Progenitor cell of endocrine pancreas (in vitro differentiated cells): ENCODE measurements around the gene NR1I3. TPM values are rescaled to one million over a fixed set of nuclear protein-coding genes. Genes with fewer than 3 reads are reported as not detected.
A peak's percentile ranks its signal among the peaks of the same experiment; 100 is the strongest.

ENCODE experiments used
- DNase-seq: peaks from one replicate; pipeline ENCODE4 v3.0.0; 2021; ENCODE audit warnings: low spot score; ENCODE audit not compliant: unreplicated experiment
- H3K27ac Mint-ChIP-seq: 2 replicates; pipeline ENCODE4 v1.8.0; 2021; ENCODE audit warnings: mild to moderate bottlenecking, moderate library complexity, mixed read lengths
- H3K27me3 Mint-ChIP-seq: 2 replicates; pipeline ENCODE4 v1.8.0; 2021; ENCODE audit warnings: mixed read lengths
- H3K36me3 Mint-ChIP-seq: 2 replicates; pipeline ENCODE4 v1.8.0; 2022; ENCODE audit warnings: mixed read lengths; ENCODE audit not compliant: insufficient read depth
- H3K4me1 Mint-ChIP-seq: 2 replicates; pipeline ENCODE4 v1.8.0; 2021; ENCODE audit warnings: low read depth, mixed read lengths
- H3K4me3 Mint-ChIP-seq: 2 replicates; pipeline ENCODE4 v1.8.0; 2021; ENCODE audit warnings: low read depth, mild to moderate bottlenecking, moderate library complexity, mixed read lengths
- H3K9me3 Mint-ChIP-seq: 2 replicates; pipeline ENCODE4 v1.8.0; 2021; ENCODE audit warnings: low read depth, mixed read lengths
- total RNA-seq: library from RNA; stranded (reverse); gene quantifications from 2 replicates; pipeline ENCODE4 v1.2.1, GENCODE V29; 2021
- TF ChIP-seq, protein P1 (sequence below): fragments of 200-600 bp; sonication (generic); IDR thresholded peaks from one replicate; pipeline ENCODE4 v1.5.0; 2021; ENCODE audit warnings: antibody characterized with exemption, mild to moderate bottlenecking; ENCODE audit not compliant: unreplicated experiment

The NR1I3 gene
- total RNA-seq, 1 donor from 2014 or later: not detected

DNA sequence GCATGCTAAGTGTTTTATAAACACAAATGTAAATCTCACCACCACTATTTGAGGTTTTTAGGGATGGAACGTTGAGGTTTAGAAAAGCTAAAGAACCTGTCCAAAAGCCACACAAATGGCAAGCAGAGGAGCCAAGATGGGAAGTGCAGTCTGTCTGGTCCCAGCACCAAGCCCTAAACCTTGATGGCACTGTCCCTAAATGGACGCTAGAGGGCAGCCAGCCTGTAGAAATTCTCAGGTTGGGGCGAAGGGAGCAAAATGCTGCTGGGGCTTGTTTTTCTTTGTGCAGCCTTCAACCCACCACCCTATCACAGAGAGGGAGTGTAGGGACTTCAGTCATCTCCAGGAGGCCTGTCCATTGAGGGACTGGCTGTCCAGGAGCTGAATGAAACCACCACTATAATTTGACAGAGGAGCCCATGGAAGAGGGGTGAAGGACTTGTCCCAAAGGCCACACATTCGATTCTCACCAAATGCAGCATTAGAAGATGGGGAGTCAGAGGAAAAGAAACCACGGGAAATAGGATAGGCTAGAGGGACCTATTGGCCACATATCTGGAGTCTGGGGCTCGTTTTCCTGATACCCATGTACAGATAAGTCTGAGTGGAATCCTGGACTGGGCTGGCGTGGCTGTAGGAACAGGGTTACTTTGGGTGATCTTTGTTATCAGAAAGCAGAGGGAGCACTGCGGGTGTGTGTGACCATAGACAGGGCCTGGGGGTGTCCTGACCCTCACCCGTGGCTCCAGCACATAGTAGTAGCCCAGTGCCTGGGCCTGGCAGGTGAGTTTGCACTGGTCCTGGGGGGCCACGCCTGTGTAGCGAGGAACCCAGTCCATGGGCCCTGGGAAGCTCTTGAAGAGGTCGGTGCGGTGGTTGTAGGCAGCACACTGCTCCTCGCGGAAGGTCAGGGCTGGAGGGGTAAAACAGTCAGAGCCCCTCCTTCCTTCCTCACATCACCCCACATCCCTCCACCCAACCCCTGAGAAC lies 45.2 kb downstream of the NR1I3 start:
- H3K27ac Mint-ChIP-seq: peak overlapping the region; percentile 60

DNA sequence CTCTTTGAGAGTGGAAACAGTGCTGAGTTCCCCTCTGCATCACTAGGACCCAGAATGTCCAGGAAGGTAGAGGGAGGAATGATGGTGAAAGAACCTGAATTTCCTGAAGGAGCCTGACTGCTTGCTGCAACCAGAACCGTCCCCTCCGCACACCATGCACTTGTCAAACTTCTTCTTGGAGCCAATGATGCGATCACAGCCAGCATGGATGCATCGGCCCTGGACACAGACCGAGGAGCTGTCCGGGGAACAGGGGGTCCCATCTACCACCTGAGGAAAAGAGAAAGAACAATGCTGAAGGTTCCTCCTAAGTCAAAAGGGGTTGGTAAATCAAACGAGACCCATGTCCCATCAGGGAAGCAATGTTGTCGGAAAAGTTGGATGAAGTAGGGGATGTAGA lies 46.0 kb downstream of the NR1I3 start:
- H3K9me3 Mint-ChIP-seq: no peaks in the 10 kb centered on the region
- no peak for DNase-seq
- H3K4me1 Mint-ChIP-seq: peaks cover 2% of the 10 kb centered on the region
- H3K4me3 Mint-ChIP-seq: no peak overlapping the region
- H3K27me3 Mint-ChIP-seq: no peaks in the 10 kb centered on the region
- TF ChIP-seq, protein P1, sequence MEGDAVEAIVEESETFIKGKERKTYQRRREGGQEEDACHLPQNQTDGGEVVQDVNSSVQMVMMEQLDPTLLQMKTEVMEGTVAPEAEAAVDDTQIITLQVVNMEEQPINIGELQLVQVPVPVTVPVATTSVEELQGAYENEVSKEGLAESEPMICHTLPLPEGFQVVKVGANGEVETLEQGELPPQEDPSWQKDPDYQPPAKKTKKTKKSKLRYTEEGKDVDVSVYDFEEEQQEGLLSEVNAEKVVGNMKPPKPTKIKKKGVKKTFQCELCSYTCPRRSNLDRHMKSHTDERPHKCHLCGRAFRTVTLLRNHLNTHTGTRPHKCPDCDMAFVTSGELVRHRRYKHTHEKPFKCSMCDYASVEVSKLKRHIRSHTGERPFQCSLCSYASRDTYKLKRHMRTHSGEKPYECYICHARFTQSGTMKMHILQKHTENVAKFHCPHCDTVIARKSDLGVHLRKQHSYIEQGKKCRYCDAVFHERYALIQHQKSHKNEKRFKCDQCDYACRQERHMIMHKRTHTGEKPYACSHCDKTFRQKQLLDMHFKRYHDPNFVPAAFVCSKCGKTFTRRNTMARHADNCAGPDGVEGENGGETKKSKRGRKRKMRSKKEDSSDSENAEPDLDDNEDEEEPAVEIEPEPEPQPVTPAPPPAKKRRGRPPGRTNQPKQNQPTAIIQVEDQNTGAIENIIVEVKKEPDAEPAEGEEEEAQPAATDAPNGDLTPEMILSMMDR: no peak
- H3K36me3 Mint-ChIP-seq: no peaks in the 10 kb centered on the region
- no peak overlapping the region for H3K27ac Mint-ChIP-seq

More for the DNA sequence above, 45.2 kb downstream of the NR1I3 start:
- H3K4me1 Mint-ChIP-seq: peaks cover 2% of the 10 kb centered on the region
- TF ChIP-seq, protein P1: peak; percentile 91
- peak; percentile 36 for DNase-seq
- H3K4me3 Mint-ChIP-seq: no peak overlapping the region
- no peaks in the 10 kb centered on the region for H3K9me3 Mint-ChIP-seq
- no peaks in the 10 kb centered on the region for H3K36me3 Mint-ChIP-seq
- no peaks in the 10 kb centered on the region for H3K27me3 Mint-ChIP-seq

DNA sequence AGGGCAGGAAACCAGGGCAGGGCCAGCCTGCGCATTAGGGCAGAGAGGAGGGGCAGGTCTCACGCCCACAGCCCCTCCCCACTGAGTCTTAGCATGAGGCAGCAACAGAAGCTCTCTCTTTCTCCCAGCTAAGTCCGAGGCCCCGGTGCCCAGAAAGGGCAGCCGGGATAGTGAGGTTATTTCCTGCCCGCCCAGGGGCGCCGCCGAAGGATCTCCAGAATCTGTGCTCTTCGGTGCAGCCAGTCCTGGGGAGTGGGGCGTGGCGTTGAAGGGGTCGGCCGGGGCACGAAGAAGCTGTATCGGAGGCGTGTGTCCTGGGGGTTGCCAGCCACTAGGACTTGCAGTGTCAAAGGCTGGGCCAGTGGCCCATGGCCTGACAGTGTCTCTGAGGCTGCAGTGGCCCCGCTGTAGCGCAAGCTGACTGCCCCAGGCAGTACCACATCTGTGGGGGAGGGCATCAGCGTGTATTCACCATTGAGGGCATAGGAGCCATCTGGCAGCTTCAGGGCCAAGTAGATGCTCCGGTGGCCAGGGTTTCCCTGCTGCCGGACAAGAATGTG lies 47.0 kb downstream of the NR1I3 start:
- no peak for DNase-seq
- H3K4me3 Mint-ChIP-seq: no peak overlapping the region

DNA sequence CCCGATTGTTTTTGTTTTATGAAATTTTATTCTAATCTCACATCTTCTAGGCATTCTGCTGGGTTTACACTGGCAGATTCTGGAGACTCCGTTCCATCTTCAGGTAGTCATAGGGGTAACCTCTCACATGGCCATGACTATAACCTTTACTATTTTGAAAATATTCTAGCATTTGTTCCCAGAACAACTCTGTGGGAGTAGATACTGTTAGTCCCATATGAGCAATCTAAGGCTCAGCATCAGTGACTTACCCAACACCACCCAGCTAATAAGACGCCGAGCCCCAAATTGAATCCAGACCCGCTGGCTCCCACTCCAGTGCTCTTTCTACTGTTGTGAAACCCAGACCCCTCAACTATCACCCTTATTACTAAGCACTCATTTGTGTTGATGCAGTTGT lies 49.0 kb downstream of the NR1I3 start:
- H3K4me1 Mint-ChIP-seq: peaks cover 2% of the 10 kb centered on the region
- no peak overlapping the region for H3K27ac Mint-ChIP-seq
- no peak overlapping the region for H3K4me3 Mint-ChIP-seq
- TF ChIP-seq, protein P1: no peak
- no peak for DNase-seq
- no peaks in the 10 kb centered on the region for H3K9me3 Mint-ChIP-seq
- no peaks in the 10 kb centered on the region for H3K36me3 Mint-ChIP-seq
- peaks cover 4% of the 10 kb centered on the region for H3K27me3 Mint-ChIP-seq

More for the DNA sequence above, 47.0 kb downstream of the NR1I3 start:
- H3K9me3 Mint-ChIP-seq: no peaks in the 10 kb centered on the region
- TF ChIP-seq, protein P1: no peak
- no peak overlapping the region for H3K27ac Mint-ChIP-seq
- H3K4me1 Mint-ChIP-seq: peaks cover 2% of the 10 kb centered on the region
- H3K36me3 Mint-ChIP-seq: no peaks in the 10 kb centered on the region
- peaks cover under 1% of the 10 kb centered on the region for H3K27me3 Mint-ChIP-seq

DNA sequence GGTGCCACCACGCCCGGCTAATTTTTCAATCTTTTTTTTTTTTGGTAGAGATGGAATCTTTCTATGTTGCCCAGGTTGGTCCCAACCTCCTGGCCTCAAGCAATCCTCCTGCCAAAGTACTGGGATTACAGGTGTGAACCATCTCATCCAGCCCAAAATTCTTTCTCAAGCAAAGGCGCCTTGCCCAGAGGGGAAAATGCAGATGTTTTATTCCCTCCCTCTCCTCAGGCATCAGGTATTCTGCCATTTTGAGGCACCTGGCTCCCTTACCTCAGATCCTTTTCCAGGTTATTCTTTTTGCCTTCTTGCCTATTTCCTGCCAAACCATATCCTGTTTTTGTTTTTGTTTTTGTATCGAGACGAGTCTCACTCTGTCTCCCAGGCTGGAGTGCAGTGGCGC lies 49.6 kb downstream of the NR1I3 start:
- no peaks in the 10 kb centered on the region for H3K36me3 Mint-ChIP-seq
- H3K4me3 Mint-ChIP-seq: no peak overlapping the region
- H3K27me3 Mint-ChIP-seq: peaks cover 4% of the 10 kb centered on the region
- no peaks in the 10 kb centered on the region for H3K9me3 Mint-ChIP-seq
- no peak overlapping the region for H3K27ac Mint-ChIP-seq
- peaks cover 2% of the 10 kb centered on the region for H3K4me1 Mint-ChIP-seq
- DNase-seq: no peak
- TF ChIP-seq, protein P1: no peak
